Choroid plexus epithelial cell (primary cell): Measurements from ENCODE around the gene TECPR2.

Experiments
- DNase-seq: peaks from one replicate; pipeline ENCODE4 v3.0.0-alpha.2; 2010; ENCODE audit warnings: low read depth
- H3K4me3 ChIP-seq: 2 replicates; pipeline ENCODE4 v1.5.1; 2011; ENCODE audit warnings: low read depth, mild to moderate bottlenecking, control low read depth, low read length, moderate library complexity
- CTCF ChIP-seq: conservative IDR thresholded peaks from 2 replicates; pipeline ENCODE4 v1.5.1; 2011; ENCODE audit warnings: low read depth, mild to moderate bottlenecking, control low read depth, inconsistent platforms, low read length, moderate library complexity

TECPR2 gene

GRCh38 chr14:102486513-102487203 is 123.9 kb downstream of the TECPR2 start:
- peak; percentile 21 for TF ChIP-seq CTCF
- DNase-seq = no peak
- no peak overlapping the region for H3K4me3 ChIP-seq

- no peak for TF ChIP-seq CTCF
- H3K4me3 ChIP-seq = no peak overlapping the region
- DNase-seq = peak; percentile 48
Observed at GRCh38 chr14:102487204-102487577, 124.5 kb downstream of the TECPR2 start.

- no peak for DNase-seq
- no peak overlapping the region for H3K4me3 ChIP-seq
- TF ChIP-seq CTCF = no peak
Observed at GRCh38 chr14:102490456-102490855, 127.7 kb downstream of the TECPR2 start.

GRCh38 chr14:102491366-102491765 is 128.6 kb downstream of the TECPR2 start:
- DNase-seq = no peak
- no peak overlapping the region for H3K4me3 ChIP-seq
- no peak for TF ChIP-seq CTCF

GRCh38 chr14:102491786-102492530 is 129.2 kb downstream of the TECPR2 start:
- no peak overlapping the region for H3K4me3 ChIP-seq
- DNase-seq = no peak
- no peak for TF ChIP-seq CTCF

GRCh38 chr14:102492531-102492910 is 129.8 kb downstream of the TECPR2 start:
- TF ChIP-seq CTCF = no peak
- DNase-seq = no peak

GRCh38 chr14:102493096-102493495 is 130.4 kb downstream of the TECPR2 start:
- H3K4me3 ChIP-seq = no peak overlapping the region
- no peak for TF ChIP-seq CTCF
- no peak for DNase-seq

More at GRCh38 chr14:102492531-102492910, 129.8 kb downstream of the TECPR2 start:
- H3K4me3 ChIP-seq = no peak overlapping the region
